Transverse colon (tissue), 4 donors: ENCODE results near the gene RAG2. TPM values are rescaled to one million over a fixed set of nuclear protein-coding genes. Genes with fewer than 3 reads are reported as not detected.

Experiments used
- DNase-seq: peaks from one replicate; pipeline ENCODE4 v3.0.0-alpha.2; 2019
- H3K27ac ChIP-seq, 4 donors: fragments of 200-600 bp; sonication (generic); 2 replicates each; pipeline ENCODE4 v1.5.1; 2016 to 2018; ENCODE audit warnings: inconsistent platforms in 4 of 4
- H3K27me3 ChIP-seq: fragments of 200-600 bp; sonication (generic); 2 replicates; pipeline ENCODE4 v1.5.1; 2017; ENCODE audit warnings: inconsistent platforms
- H3K36me3 ChIP-seq, 4 donors: fragments of 200-600 bp; sonication (generic); 2 replicates each; pipeline ENCODE4 v1.5.1; 2017 to 2019; ENCODE audit warnings: inconsistent platforms in 4 of 4
- H3K4me1 ChIP-seq, 4 donors: fragments of 200-600 bp; sonication (generic); 2 replicates each; pipeline ENCODE4 v1.5.1; 2017 to 2020; ENCODE audit warnings: inconsistent platforms in 4 of 4
- H3K4me3 ChIP-seq, 4 donors: fragments of 200-600 bp; sonication (generic); 1 replicate in 1 of 4; 2 replicates in 3 of 4; pipeline versions ENCODE4 v1.5.1 to v1.6.1; 2017 to 2019; ENCODE audit warnings: inconsistent platforms in 4 of 4
- H3K9me3 ChIP-seq, 2 donors: fragments of 200-600 bp; sonication (generic); 2 replicates each; pipeline ENCODE4 v1.5.1; 2017 to 2019; ENCODE audit warnings: inconsistent platforms in 2 of 2
- CTCF ChIP-seq, 5 experiments: fragments of 200-600 bp in 3 of 5; fragments of 450-650 bp in 2 of 5; sonication (generic) in 3 of 5; IDR thresholded peaks; 1 replicate in 2 of 5; 2 replicates in 3 of 5; pipeline ENCODE4 v1.5.1; 2016 to 2017; ENCODE audit warnings: antibody characterized with exemption in 5 of 5, inconsistent platforms in 3 of 5, mild to moderate bottlenecking in 2 of 5, moderate library complexity in 1 of 5
- EP300 ChIP-seq: sonication (generic); formaldehyde crosslinking; IDR thresholded peaks from one replicate; pipeline ENCODE4 v1.6.1; 2017; ENCODE audit warnings: antibody characterized with exemption, low read depth
- POLR2A ChIP-seq: fragments of 450-650 bp; IDR thresholded peaks from one replicate; pipeline ENCODE4 v1.6.1; 2016; ENCODE audit warnings: antibody characterized with exemption, mild to moderate bottlenecking, moderate library complexity
- POLR2AphosphoS5 ChIP-seq, 3 donors: sonication (generic); formaldehyde crosslinking; IDR thresholded peaks; one replicate each; pipeline ENCODE4 v1.6.1; 2016; ENCODE audit warnings: antibody characterized with exemption in 3 of 3
- WGBS, 2 donors: methylation state at CpG; one replicate each; pipeline ENCODE4 v1.1.5; 2018; ENCODE audit warnings: low coverage in 1 of 2; 5-methylcytosine and 5-hydroxymethylcytosine counted together
- in situ Hi-C, 4 donors: fragments of 200-750 bp; cut with MboI; loops; one replicate each; pipeline versions ENCODE4 v1.15.0 to v1.15.1; 2017; ENCODE audit warnings: low sequenced_read_pairs in 3 of 4, low pct_ligation_motif_present in 1 of 4, low pct_unique_long_range_greater_than_20kb in 1 of 4
- intact Hi-C: fragments of 100-400 bp; cut with DNase I; formaldehyde crosslinking; loops from one replicate; pipeline ENCODE4 v1.15.1; 2023; ENCODE audit warnings: low total_unique reads
- total RNA-seq, 4 donors: library from RNA; depleted of rRNA; stranded (reverse); fragments of >200 nt; gene quantifications; one replicate each; pipeline ENCODE4 v1.1.0, GENCODE V29; 2016

Gene RAG2
- total RNA-seq, 4 donors from 2014 or later: not detected

DNA sequence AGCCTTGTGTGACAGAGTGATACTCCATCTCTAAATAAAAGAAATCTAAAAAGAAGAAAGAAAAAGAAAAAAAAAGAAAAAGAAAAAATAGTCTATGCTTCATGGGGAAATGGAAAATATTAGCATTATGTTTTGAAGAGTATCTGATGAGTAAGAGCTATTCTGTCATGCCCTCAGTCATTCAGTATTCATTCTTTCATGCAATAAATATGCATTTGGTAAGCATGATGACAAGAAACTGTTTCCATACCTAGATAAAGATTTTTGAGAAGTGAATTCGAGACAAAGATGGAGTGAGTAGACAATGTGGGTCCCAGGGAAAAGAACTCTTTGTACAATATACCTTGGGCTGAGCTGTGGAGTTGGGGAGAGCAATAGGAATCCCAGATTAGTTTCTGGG is 9.9 kb downstream of the RAG2 start:
- Histone ChIP-seq H3K4me1 (no peaks in the 10 kb centered on the region), H3K27me3 (peaks cover 27% of the 10 kb centered on the region), H3K4me3 (no peak overlapping the region), H3K27ac (no peak overlapping the region), H3K9me3 (no peaks in the 10 kb centered on the region), H3K36me3 (no peaks in the 10 kb centered on the region)
- in situ Hi-C loops: no loop called here
- 43 to 47% methylated on average over 1 of the region's 1 CpG for WGBS, 2 donors
- no peak for DNase-seq
- intact Hi-C loops: no loop called here
- TF ChIP-seq POLR2AphosphoS5 (IDR thresholded peaks at IDR 0.05) (no peak), EP300 (no peak), POLR2A (no peak), CTCF (IDR thresholded peaks at IDR 0.05) (no peak)

DNA sequence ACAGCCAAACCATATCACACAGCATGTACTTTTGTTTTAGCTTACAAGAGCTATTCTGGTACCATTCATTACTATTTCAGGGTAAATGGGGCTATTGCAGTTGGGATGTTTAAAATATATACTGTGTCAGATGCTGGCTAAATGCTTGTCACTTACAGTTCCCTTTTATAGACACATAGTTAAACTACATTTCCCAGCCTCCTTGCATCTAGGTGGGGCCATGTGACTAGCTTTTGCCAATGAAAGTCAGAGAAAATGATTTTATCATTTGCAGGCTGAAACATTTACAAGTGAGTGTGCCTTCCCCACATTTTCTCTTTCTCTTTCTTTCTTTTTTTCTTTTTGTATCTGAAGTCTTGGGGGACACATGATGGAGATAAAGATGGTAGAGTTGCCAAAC is 11.5 kb downstream of the RAG2 start:
- Histone ChIP-seq H3K4me1 (no peaks in the 10 kb centered on the region), H3K4me3 (no peak overlapping the region), H3K36me3 (no peaks in the 10 kb centered on the region), H3K27ac (no peak overlapping the region), H3K9me3 (no peaks in the 10 kb centered on the region), H3K27me3 (peaks cover 23% of the 10 kb centered on the region)
- TF ChIP-seq POLR2A (no peak), POLR2AphosphoS5 (IDR thresholded peaks at IDR 0.05) (no peak), EP300 (no peak), CTCF (IDR thresholded peaks at IDR 0.05) (no peak)
- in situ Hi-C loops: no loop called here
- DNase-seq: no peak
- intact Hi-C loops: no loop called here

GRCh38 chr11:36583667-36584066 is 14.4 kb downstream of the RAG2 start:
- no peaks in the 10 kb centered on the region for H3K36me3 ChIP-seq
- 60 to 64% methylated on average over 3 of the region's 3 CpGs for WGBS, 2 donors
- H3K4me3 ChIP-seq: no peak overlapping the region
- no peak overlapping the region for H3K27ac ChIP-seq
- no peaks in the 10 kb centered on the region for H3K9me3 ChIP-seq
- in situ Hi-C loops (no loop called here), intact Hi-C loops (no loop called here)
- H3K4me1 ChIP-seq: no peaks in the 10 kb centered on the region
- TF ChIP-seq POLR2AphosphoS5 (IDR thresholded peaks at IDR 0.05): no peak
- no peak for TF ChIP-seq POLR2A
- TF ChIP-seq CTCF (IDR thresholded peaks at IDR 0.05): no peak
- no peak for TF ChIP-seq EP300
- peaks cover 8% of the 10 kb centered on the region for H3K27me3 ChIP-seq
- DNase-seq: no peak

- no peaks in the 10 kb centered on the region for H3K36me3 ChIP-seq
- TF ChIP-seq CTCF (IDR thresholded peaks at IDR 0.05) (no peak), POLR2A (no peak), POLR2AphosphoS5 (IDR thresholded peaks at IDR 0.05) (no peak), EP300 (no peak)
- H3K27me3 ChIP-seq: no peaks in the 10 kb centered on the region
- no peaks in the 10 kb centered on the region for H3K9me3 ChIP-seq
- intact Hi-C loops: no loop called here
- no peak for DNase-seq
- in situ Hi-C loops: no loop called here
- no peak overlapping the region for H3K4me3 ChIP-seq
- WGBS, 2 donors: 96 to 100% methylated on average over 1 to 2 of the region's 2 CpGs
- no peak overlapping the region for H3K27ac ChIP-seq
- no peaks in the 10 kb centered on the region for H3K4me1 ChIP-seq
Measured at GRCh38 chr11:36581536-36581935, 16.5 kb downstream of the RAG2 start.
